Activated CD8-positive, alpha-beta memory T cell treated with anti-CD3 and anti-CD28 coated beads for 24 hours (primary cell): ENCODE data around the gene MCTP2.

Experiments used
- DNase-seq: peaks from one replicate; pipeline ENCODE4 v3.0.0-alpha.2; 2020

The MCTP2 gene

DNA sequence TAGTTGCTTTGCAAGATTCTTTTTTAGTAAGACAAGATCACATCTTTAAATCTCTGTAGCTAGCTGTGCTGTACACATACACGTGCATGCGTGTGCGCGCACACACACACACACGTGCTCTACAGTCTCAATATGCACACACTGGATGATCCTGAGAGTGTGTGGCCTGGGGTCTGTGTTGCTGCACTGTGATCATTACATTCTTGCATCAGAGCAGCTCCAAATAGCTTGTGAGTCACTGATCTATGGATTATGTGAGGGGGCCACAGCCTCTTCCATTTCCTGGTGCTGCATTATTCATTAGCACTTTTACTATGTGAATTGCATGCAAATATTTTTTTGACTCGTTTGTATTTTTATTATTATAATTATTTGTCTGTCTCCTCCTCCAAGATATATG is 34.6 kb downstream of the MCTP2 start:
- no peak for DNase-seq

DNA sequence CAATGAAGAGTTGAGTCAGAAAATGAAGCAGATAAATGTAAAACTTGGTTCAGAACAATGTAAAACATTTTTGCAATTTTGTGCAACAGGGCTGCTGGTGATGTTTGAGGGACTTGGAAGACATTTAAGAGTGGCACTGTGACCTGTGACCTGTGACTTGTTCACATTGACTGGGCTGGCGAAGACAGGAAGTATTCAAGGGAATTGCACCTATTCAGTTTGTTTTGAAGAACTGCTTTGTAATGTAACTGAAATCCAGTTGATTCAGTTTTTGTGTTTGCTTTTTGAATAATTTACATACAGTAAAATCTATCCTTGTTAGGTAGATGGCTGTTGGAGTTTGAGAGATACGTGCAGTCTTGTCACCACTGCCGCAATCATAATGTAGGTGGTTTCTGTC is 35.4 kb downstream of the MCTP2 start:
- no peak for DNase-seq

- no peak for DNase-seq
These were observed 38.6 kb downstream of the MCTP2 start for GRCh38 chr15:94269954-94270353.

GRCh38 chr15:94270570-94270969 is 39.2 kb downstream of the MCTP2 start:
- no peak for DNase-seq

- DNase-seq: no peak
These were observed 41.0 kb downstream of the MCTP2 start for GRCh38 chr15:94272251-94272898.

DNA sequence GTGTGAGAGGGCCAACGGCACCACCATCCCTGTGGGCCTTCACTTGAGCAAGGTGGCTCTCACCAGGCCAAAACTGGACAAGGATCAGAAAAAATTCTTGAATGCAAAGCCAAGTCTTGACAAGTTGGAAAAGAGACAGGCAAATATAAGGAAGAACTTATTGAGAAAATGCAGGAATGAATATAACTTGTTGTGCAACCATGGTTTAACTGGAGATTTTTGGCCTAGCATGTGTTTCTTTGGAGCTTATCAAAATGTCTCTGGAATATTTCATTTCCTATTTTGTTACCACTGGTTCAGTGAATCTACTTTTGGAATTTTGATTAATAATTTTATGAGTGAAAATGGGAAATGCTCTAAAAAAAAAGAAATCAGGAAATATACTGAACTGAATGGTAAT is 42.5 kb downstream of the MCTP2 start:
- no peak for DNase-seq

GRCh38 chr15:94274745-94275144 is 43.4 kb downstream of the MCTP2 start:
- DNase-seq: no peak

- no peak for DNase-seq
These were observed 46.1 kb downstream of the MCTP2 start for GRCh38 chr15:94277485-94277884.

GRCh38 chr15:94279736-94280135 is 48.4 kb downstream of the MCTP2 start:
- DNase-seq: no peak

DNA sequence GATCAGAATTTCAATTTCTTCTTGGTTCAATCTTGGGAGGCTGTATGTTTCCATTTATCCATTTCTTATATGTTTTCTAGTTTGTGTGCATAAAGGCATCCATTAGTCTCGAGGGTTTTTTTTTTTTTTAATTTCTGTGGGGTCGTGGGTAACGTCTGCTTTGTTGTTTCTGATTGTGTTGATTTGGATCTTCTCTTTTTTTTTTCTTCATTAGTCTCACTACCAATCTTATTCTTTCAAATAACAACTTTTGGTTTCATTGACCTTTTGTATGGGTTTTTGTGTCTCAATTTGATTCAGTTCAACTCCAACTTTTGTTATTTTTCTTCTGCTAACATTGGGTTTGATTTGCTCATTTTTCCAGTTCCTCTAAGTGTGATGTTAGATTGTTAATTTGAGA is 48.9 kb downstream of the MCTP2 start:
- DNase-seq: no peak

- DNase-seq: no peak
These were observed 51.2 kb downstream of the MCTP2 start for GRCh38 chr15:94282269-94283250.

DNA sequence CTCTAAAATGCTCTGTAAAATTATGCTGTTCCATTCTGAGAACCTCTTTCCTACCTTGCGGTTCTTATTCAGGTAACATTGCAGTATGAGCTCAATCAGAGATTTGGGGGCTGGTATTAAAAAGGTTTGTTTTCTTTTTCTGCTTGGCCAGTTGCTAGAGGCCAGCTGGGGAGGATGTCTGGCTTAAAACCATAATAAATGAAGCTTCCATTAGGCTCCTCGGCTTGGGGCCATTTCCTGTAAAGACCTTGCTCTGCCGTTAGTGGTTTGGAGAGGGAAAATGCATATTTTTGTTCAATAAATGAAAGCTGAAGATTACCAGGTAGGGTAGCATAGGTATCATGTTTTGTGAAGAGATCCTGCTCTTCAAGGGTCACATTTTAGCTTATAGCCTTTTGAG is 55.2 kb downstream of the MCTP2 start:
- DNase-seq: no peak

- peak; percentile 67 for DNase-seq
These were observed 56.5 kb downstream of the MCTP2 start for GRCh38 chr15:94287794-94288246.

- no peak for DNase-seq
These were observed 59.4 kb downstream of the MCTP2 start for GRCh38 chr15:94290730-94291129.

GRCh38 chr15:94293411-94294402 is 62.3 kb downstream of the MCTP2 start:
- no peak for DNase-seq

- DNase-seq: no peak
These were observed 63.2 kb downstream of the MCTP2 start for GRCh38 chr15:94294556-94294955.

DNA sequence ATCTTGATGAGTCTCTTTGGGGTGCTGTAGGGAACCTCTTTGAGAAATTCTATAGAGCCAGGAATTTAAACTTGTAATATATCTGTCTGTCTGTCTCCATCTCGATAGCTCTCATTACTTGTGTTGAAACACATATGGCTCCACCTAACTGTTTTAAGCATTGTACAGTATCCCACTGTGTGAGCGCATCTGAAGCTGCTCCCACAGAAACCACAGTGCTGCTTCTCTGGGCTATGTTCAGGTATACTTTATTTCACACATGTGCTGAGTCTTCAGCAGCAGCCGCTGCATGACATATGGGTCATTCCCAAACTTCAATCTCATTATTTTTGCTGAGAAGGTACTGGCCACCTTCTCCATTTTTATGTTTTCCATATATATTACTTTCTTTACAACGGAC is 63.9 kb downstream of the MCTP2 start:
- DNase-seq: no peak

DNA sequence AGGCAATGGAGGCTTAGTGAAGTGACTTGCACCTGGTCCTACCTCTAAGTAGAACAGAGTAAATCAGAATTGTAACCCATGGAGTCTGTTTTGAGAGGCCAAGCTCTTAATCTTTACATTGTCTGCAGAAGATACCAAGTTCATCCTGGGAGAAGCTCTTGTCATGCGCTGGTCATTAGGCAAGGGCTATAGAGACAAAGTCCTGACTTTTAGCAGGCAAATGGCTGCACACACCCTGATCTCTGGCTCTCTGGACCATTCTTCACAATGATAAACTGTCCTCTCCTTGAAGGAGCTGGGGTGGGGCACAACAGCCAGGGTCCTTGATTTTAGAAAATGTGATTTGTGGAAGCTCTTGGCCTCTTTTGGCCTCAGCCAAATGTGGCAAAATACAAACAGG is 65.4 kb downstream of the MCTP2 start:
- DNase-seq: no peak

- no peak for DNase-seq
These were observed 66.2 kb downstream of the MCTP2 start for GRCh38 chr15:94297558-94297957.

DNA sequence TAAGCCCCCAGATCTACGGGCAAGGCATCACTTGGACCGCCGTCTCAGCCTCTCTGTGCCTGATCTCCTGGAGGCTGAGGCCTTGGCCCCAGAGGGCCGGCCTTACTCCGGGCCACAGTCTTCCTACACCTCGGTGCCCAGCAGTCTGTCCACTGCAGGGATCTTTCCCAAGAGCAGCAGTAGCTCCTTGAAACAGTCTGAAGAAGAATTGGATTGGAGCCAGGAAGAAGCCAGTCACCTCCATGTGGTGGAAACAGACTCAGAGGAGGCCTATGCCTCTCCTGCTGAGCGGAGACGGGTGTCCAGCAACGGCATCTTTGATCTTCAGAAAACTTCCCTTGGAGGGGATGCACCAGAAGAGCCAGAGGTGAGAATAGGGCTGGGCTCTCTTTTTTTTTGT is 67.0 kb downstream of the MCTP2 start:
- DNase-seq: no peak

DNA sequence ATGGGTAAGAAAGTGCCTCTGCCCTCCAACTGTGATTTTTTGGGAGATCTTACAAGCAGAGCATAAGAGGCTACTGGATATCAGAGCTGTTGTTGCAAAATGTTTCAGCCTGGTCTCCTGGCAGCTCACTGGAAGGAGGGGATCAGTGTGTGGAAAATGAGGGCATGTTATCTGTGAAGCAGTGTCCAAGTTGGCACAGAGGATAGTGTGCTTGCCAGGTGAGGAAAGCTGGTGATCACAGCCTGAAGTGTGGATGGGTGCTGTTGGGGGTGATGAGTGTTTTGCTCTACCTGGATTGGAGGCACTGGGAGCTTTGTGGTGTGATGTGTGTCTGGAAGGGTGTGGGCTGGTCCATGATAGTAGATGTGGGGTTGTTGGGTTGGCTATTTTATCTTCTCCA is 69.3 kb downstream of the MCTP2 start:
- DNase-seq: no peak

DNA sequence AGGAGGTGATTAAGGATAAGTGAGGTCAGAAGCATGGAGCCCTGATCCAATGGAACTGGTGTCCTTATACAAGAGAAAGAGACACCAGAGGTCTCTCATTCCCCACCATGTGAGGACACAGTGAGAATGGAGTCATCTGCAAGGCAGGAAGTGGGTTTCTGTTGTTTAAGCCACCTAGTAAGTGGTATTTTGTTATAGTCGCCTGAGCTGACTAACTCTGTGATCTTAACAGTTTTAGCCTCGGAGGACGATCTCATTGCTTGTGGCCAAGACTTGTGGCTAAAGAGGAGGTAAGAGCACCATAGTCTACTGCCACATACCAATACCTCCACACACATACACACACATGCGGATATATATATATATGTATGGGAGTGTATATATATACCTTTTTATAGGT is 73.8 kb downstream of the MCTP2 start:
- DNase-seq: no peak
